GM18498 (cell line): ENCODE data around the gene ABHD17C.
"Not testable (repeated sequence)": the region's sequence is repeated elsewhere in the genome, so short reads cannot be mapped to it uniquely, and the experiment has no call there.

Experiments used
- ATAC-seq: cut with Tn5 transposase; IDR thresholded peaks from one replicate; pipeline ENCODE4 v1.9.1; 2021; ENCODE audit warnings: mild to moderate bottlenecking, moderate library complexity; ENCODE audit not compliant: unreplicated experiment

Gene ABHD17C

DNA sequence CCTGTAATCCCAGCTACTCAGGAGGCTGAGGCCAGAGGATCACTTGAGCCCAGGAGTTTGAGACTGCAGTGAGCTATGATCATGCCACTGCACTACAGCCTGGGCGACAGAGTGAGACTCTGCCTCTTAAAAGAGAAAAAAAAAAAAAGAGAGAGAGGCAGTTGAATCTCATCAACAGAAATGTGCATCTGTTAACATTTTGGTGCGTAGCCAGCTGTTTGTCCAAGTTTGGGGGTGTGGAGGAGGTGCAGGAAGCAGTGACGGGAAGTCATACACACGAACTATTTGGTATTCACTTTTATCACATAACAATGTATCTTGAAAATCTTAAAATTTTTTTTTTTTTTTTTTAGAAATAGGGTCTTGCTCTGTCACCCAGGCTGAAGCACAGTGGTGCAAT lies 65.8 kb downstream of the ABHD17C start:
- ATAC-seq = no peak

DNA sequence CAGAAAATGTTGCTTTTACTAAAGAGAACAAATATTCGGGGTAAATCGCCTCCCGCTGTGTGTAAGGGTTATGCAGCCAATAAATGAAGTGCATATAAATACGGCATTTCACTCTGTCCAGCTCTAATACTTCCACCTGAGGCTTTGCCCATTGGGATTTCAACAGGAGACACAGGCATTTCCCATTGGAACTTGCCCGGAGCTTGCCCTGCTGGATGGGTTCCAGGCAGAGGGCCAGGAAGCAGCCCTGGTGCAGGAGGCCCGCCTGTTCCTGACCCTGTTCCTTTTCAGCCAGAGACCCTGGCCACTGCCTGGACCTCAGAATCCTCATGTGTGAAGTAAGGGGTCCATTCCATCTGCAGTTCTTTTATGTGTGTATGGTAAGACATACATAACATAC lies 66.6 kb downstream of the ABHD17C start:
- ATAC-seq = no peak

DNA sequence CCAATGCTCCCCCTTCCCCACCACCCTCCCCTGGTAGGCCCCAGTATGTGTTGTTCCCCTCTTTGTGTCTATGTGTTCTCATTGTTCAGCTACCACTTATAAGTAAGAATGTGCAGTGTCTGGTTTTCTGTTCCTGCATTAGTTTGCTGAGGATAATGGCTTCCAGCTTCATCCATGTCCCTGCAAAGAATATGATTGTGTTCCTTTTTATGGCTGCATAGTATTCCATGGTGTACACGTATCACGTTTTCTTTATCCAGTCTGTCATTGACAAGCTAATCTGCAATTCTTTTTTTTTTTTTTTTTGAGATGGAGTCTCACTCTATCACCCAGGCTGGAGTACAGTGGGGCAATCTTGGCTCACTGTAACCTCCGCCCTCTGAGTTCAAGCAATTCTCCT lies 68.1 kb downstream of the ABHD17C start:
- ATAC-seq = not testable (repeated sequence)

DNA sequence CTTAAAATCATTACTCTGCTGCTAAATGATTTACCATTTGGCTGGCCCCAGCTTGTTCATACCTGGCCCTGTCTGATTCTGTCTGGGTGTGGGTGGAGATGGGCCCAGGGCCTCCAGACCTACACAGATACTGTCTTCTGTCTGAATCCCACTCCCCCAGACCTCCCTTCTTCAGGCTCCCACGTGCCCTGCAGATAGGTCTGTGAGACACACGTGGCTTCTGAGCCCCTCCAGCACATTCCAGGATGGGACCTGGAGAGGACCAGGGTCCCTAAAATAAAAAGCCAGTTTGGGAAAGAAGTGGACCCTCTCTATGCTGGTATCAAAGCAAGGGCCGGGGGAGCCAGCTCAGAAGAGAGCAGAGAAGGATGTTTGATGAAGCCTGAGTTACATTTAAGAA lies 69.4 kb downstream of the ABHD17C start:
- ATAC-seq = no peak

DNA sequence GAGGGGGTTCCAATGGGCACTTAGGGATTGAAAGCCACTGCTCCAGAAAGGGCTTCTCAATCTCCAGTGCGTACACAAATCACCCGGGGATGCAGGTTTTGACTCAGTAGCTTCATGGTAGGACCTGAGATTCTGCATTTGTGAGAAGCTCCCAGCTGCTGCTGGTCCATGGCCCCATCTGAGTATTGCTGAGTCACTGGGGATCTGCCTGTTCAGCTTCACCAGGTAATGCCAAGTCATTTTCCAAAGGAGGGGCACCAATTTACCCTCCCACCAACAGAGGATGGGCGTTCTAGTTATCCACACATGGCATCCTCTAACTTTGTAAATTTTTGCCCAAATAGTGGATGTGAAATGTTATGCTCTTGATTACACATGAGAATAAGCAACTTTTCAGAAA lies 71.2 kb downstream of the ABHD17C start:
- ATAC-seq = no peak

DNA sequence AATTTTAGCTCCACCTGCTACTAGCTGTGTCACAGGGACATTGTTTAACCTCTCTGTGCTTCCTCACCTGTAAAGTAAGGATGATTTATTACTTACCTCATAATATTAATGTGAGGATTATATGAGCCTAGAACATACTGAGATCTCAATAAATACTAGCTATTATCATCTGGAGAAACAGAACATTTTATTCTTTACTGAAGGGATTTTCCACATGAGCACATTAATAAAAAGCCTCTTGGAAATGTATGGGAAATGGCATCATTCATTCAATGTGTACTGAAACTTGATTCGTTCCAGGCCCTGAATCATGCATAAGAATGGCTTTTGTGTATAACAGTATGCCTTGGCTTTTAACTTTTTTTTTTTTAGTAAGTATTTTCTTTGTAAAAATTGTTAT lies 73.0 kb downstream of the ABHD17C start:
- no peak for ATAC-seq

DNA sequence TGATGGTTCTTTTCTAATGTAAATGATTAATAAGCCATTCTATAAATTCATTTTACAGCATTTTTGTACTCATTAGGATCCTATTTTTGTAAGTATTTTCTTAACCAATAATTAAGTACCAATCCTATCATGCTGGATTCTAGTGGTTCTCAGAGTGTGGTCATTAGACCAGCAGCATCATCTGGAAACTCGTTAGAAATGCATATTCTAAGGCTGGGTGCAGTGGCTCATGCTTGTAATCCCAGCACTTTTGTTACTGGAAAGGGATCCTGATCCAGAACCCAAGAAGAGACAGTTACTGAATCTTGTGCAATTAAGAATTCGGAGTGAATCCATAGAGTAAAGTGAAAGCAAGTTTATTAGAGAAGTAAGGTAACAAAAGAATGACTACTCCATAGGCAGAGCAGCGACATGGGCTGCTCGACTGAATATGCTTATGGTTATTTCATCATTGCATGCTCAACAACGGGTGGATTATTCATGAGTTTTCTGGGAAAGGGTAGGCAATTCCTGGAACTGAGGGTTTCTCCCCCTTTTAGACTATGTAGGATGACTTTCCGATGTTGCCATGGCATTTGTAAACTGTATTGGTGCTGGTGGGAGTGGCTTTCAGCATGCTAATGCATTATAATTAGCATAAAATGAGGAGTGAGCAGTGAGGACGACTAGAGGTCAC lies 74.2 kb downstream of the ABHD17C start:
- ATAC-seq = no peak

DNA sequence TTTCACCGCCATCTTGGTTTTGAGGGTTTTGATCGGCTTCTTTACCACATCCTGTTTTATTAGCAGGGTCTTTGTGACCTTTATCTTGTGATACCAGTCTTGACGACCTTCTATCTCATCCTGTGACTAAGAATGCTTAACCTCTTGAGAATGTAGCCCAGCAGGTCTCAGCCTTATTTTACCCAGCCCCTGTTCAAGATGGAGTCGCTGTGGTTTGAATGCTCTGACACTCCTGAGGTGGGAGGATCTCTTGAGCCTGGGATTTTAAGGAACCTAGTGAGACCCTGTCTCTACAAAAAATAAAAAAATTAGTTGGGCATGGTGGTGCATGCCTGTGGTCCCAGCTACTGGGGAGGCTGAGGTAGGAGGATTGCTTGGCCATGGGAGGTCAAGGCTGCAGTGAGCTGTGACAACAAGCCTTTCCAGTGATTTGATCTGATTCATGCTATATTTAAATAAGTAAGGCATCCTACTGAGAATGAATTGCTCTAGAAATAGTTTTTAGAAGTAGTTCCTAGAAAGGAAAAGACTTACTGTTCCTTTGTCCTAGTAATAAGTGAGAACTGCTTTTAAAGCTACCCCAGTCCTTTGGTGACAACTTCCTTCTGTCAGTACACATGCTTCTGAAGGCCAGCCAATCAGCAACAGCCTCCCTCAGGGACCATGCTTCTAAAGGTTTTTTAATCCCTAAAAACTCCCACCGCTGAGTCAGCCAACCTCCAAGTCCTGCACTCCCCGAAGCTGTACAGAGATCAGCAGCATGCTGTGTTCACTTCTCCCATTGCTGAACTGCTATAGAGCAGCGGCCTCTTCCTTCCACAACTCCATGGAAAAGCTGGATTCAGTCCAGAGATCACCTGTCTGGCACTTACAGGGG lies 75.0 kb downstream of the ABHD17C start:
- no peak for ATAC-seq

DNA sequence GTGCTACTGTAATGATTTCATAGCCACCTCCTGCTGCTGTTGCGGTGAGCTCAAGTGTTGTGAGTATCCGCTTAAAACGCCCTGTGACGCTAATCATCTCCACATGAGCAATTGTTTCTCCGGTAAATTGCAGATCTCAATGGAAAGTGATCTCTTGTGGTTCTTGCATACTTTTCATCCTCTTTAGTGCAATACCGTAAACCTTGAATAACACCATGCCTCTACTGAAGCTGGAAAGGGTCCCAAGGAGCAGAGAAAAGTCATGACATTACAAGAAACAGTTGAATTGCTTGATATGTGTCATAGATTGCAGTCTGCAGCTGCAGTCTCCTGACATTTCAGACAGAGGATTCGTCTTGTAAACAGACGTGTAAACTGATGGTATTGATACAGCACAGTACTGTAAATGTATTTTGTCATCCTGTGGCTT lies 78.0 kb downstream of the ABHD17C start:
- no peak for ATAC-seq

DNA sequence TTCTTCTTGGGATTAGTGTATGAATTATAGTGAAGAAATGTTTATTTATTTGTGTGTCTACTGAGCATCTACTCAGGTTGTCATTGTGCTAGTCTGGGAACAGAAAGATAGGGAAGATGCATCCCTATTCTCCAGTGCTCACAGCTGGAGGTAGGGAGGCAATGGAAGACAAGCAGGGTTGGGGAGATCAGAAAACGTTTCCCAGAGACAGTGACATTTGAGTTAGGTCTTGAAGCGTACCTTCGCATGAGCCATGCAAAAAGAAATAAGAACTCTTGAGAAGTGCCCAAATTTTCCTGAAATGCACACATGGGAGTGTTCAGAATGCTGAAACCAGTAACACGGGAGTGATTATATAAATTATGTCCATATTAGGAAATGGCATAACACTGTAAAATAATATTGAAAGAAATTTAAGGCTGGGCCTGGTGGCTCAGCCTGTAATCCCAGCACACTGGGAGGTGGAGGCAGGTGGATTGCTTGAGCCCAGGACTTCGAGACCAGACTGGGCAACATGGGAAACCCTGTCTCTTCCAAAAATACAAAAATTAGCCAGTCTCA lies 78.8 kb downstream of the ABHD17C start:
- no peak for ATAC-seq

DNA sequence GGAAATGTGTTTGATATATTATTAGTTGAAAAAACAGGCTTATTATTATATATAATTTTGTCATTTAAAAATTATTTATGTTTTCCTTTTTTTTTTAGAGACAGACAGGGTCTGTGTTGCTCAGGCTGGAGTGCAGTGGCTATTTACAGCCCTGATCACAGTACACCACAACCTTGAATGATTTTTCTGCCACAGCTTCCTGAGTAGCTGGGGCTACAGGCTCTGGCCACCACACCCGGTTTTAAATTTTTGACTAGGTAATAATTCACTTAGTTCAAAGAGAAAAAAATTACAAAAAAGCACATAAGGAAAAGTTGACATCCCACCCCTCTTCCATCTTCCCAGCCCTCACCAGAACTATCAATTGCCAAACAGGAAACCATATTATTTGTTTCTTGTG lies 79.4 kb downstream of the ABHD17C start:
- ATAC-seq = no peak

DNA sequence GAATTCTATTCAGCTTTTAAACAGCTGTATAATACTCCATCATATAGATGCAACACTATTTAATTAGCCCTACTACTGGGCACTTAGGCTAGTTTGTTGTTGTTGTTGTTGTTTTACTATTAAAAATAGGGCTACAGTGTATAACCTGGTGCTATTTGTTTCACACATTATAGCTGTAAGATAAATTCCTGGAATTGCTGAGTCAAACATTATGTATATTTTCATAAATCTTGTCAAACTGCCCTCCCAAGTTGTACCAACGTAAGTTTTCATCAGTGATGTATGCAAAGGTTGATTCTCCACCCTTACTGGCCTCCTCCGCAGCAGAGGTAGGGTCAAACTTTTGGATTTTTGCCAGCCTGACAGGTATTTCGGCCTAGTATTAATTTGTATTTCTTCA lies 80.2 kb downstream of the ABHD17C start:
- no peak for ATAC-seq

DNA sequence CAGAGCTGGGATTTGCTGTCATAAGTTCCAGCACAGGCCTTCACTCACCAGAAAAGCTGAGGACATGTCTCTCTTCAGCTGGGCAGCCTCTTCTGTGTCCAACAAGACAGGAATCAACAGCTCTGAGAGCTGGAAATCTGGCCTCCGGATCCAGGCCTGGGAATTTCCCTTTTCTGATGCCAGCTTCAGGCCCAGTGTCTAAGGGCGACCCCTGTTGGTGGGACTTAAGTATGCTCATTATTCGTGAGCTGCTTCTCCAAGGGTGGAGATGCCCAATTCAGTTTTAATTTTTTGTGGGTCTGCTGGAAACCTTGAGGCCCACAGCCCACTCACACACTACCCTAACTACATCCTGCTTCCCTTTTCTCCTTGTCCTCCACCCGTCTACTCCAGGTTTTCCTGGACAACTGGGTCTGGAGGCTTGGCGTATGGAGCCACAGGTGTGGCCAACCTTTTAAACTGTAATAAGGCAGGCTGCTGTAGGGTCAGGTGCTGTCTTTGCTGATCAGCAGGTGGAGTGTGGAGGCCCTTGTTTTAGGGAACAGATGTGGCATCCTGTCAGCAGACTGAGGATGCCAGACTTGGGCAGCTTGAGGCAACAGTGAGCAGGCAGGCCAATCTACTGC lies 81.4 kb downstream of the ABHD17C start:
- peak; percentile 51 for ATAC-seq

DNA sequence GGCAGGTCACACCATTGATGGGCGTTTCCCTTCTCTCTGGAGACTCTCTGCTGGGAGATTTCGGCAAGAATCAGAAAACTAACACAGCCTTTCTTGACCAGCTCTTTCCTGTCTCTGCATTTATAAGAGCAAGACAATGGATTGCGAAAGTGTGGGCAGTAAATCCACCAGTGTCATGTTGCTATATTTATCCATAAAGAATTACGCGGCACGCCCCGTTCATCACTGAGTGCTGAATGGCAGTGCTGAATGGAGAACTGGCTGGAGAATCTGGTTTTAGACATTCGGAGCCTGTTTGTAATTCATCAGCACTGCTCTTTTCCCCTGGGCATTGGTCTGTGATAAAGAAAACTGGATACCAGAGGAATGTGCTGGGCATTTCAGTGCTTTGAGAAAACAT lies 82.0 kb downstream of the ABHD17C start:
- ATAC-seq = no peak

DNA sequence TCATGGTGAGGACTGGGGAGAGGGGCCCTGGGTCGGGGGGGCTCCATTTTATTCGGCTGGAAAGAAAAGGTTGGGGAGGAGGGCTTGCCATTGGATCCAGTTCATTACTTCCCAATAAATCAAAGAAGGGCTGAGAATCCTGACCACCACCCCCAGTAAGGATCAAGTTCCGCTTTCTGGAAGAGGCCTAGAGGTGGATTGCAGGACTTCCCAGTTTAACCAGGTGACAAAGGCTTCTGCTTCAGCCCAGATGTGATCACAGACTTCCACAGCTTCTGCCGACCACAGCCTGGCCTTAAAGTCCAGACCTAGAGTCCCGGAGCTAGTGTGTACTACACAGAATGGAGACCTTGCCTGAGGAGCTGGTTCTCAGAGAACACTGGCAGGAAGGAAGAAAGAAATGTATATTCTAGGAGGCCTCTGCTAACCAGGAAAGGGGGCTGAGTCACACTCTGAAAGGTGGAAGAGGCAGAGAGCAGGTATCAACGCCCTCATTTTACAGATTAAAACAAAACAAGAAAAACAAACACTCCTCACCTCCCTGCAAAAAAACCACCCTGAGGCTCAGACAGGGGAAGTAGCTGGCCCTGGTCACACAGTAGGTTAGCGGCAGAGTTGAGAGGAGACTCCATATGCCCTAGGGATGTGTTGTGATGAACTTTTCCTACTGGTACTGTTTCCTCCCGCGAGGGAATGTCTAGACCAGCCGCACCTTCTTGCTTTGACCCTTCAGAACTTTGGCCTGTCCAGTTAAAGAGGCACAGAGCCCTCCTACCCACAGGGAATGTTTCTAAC lies 82.9 kb downstream of the ABHD17C start:
- no peak for ATAC-seq

DNA sequence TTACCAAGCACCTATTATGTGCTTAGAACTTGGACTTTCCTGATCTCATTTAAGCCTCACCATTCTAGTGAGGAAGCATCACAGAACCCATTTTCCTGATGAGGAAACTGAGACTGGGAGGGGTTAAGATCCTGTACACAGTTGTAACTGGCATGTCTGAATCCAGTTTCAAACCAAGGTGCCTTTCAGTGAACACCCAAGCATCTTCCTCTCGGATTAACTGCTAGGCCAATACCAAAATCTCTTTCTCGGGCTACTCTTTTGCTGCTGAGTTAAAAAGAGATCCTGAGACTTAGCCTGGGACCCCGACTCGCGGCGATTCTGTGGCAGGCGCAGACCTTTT lies 83.5 kb downstream of the ABHD17C start:
- no peak for ATAC-seq

DNA sequence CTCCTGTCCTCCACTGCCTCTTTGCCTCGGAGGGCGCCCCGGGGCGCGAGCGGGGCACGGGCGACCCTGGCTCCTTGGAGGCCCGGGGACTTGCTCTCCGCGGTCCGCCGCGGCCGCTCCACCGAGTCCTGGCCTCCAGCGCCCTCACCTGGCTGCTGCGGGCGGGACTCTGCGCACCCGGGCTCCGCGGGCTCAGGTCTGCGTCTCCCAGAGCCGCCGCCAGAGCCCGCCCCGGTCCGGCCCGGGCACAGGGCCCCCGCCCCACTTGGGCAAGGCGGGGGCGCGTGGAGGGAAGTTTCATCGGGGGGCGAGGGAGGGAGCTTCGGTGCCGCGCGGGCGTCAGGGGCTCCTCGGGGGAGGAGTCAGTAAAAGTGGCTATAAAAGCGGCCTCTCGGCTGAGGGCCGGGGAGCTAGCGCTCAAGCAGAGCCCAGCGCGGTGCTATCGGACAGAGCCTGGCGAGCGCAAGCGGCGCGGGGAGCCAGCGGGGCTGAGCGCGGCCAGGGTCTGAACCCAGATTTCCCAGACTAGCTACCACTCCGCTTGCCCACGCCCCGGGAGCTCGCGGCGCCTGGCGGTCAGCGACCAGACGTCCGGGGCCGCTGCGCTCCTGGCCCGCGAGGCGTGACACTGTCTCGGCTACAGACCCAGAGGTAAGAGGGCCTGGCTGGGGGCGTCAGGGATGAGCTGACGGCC lies 84.0 kb downstream of the ABHD17C start, which contains the start of gene CEMIP:
Gene CEMIP (plus strand): TSS at position 407 of the 694 bp plus-strand sequence. CDS start 94,510 bp downstream, outside the sequence.
- ATAC-seq = no peak

DNA sequence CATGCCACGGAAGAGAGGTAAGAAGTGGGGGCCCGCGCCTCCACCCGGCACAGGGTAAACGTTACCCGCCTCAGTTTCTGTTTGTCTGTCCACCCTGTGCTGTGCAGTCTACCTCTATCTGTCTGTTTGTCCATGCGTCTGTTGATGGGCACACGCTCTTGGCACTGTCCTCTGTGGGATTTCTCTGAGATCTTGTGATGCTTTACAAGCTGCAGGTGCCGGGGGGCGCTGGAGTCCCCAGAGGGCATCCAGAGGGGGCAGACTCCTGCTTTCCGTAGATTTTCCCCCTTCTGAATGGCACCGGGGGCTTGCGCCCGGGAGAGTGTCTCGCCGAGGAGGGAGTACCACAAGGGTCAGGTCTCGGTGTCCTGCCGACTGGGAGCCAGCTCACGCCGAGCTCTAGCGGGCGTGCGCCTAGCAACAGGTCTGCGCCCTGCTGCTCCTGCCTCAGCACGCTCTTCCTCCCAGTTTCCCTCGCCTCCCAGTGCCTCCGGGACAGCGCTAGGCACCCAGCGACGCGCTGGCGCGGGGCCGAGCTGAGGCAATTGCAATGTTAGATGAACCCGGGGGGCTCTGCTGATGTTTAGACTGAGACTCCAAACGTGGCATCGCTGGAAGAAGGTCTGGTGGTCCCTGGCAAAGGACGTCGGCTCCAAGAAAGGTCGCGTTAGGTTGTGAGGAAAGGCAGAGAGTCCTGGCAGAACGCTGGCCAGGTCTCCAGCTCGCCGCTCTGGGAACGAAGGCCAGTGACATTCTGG lies 84.7 kb downstream of the ABHD17C start:
- ATAC-seq = no peak

DNA sequence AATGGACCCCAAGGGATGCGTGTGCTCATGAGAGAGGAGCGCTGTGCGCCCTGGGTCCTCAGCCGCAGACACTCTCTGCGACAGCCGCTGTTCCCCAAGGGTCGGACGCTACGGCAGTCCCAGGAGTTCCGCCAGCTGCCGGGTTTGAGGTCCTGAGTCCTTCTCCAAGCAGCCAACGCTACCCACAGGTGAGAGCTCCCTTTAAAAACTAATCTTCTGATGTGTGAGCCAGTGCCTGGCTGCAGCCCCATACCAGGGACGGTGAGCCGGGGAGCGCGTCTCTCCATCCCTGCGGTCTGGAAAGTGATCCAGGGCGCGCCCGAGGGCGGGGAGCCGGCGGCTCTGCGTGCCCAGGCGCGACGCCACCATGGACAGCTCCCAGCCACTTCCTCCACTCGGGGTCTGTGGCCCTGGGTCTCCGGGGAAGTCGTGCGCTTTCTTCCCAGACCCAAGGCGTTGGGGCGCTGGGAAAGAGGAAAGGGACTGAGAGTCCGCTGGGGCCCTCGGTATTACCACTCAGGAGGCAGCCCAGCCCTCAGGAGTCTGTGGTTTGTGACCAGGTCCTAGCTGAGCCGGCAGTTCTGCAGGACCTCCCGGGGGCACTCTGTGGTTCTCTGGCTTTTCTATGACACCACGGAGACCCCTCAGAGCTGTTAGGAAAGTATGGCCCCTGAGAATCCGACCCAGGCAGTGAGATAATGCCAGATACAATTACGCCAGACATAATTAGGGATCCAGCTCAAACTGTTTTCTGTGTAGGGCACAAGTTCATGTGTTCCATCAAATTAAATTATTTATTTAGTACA lies 85.5 kb downstream of the ABHD17C start:
- no peak for ATAC-seq
